ENCODE measurements around the gene MPV17L2.

- TF ChIP-seq POLR2AphosphoS5 (IDR thresholded peaks at IDR 0.05; ENCODE audit: low read depth) (peak; percentile 84), CTCF (conservative IDR thresholded peaks at IDR 0.05; ENCODE audit: low read depth in 2 of 2) (no peak), JUNB (IDR thresholded peaks at IDR 0.05; ENCODE audit: unreplicated experiment) (no peak), REST (IDR thresholded peaks at IDR 0.05; ENCODE audit: unreplicated experiment) (no peak), NANOG (IDR thresholded peaks at IDR 0.05; ENCODE audit: borderline replicate concordance) (no peak), EZH2 (IDR thresholded peaks at IDR 0.05; ENCODE audit: low read depth, unreplicated experiment) (no peak), EZH2phosphoT487 (IDR thresholded peaks at IDR 0.05; ENCODE audit: unreplicated experiment) (no peak), CREB1 (CRISPR knock-in tag; IDR thresholded peaks at IDR 0.05; ENCODE audit: low read depth) (no peak), ZNF114 (CRISPR knock-in tag; IDR thresholded peaks at IDR 0.05) (no peak), STAT1 (IDR thresholded peaks at IDR 0.05; ENCODE audit: unreplicated experiment) (no peak), ETS1 (IDR thresholded peaks at IDR 0.05) (no peak), ZNF462 (CRISPR knock-in tag; IDR thresholded peaks at IDR 0.05) (no peak)
Observed at GRCh38 chr19:18173572-18174288, 19.3 kb upstream of the MPV17L2 start, which contains the start of gene IFI30.

Data from GM23338 (cell line).